HG03196 (cell line): Measurements from ENCODE around the gene ERC2.

Source experiments
- ATAC-seq: cut with Tn5 transposase; IDR thresholded peaks from one replicate; pipeline ENCODE4 v1.9.1; 2021; ENCODE audit not compliant: unreplicated experiment

Gene ERC2

GRCh38 chr3:55636300-55637195, 831.7 kb downstream of the ERC2 start:
- ATAC-seq = no peak

GRCh38 chr3:55634345-55634744, 833.9 kb downstream of the ERC2 start:
- ATAC-seq = no peak

- ATAC-seq = no peak
Observed at GRCh38 chr3:55633333-55633732, 834.9 kb downstream of the ERC2 start.

DNA sequence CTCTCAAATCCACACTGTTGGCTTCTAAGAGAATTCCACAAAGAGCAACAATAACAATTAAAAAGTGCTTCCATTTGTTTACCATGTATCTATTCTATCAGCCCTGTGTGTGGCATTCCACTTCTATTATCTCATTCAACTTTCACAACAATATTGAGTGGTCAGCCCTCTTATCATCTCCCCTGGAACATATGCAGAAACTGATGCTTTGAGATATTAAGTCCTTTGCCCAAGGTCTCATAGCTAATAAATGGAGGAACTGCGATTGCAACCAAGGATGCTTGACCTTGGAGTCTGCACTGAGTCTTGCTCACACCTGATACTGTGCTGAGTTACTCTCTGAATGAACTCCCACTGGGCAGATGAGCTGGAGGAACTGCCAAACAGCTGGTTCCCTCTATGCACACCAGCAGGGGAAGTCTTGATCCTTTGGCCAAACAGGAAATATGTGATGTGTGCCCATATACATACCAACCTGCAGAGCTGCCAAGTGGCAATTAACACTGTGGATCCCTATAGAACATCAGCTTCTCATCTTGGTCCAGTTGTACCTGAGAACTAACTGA, 836.4 kb downstream of the ERC2 start:
- ATAC-seq = no peak

DNA sequence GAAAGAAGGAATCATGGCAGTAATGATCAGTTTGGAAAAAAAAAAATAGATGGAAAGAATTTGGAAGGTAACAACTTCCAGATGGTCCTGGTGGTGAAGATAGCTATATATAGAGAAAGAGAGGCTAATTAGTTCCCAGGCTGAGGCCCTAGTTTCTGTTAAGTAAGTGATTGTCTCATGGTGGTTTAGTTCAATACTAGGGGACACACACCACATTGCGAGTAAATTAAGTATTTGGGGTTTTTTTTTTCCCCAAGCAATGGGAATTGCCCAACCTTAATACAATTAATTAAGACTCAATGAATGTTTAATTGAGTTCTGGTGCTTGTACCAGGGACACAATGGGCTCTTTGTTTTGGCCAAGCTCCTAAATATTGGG, 837.4 kb downstream of the ERC2 start:
- ATAC-seq = no peak

- ATAC-seq = no peak
Observed at GRCh38 chr3:55630280-55630920, 837.9 kb downstream of the ERC2 start.

DNA sequence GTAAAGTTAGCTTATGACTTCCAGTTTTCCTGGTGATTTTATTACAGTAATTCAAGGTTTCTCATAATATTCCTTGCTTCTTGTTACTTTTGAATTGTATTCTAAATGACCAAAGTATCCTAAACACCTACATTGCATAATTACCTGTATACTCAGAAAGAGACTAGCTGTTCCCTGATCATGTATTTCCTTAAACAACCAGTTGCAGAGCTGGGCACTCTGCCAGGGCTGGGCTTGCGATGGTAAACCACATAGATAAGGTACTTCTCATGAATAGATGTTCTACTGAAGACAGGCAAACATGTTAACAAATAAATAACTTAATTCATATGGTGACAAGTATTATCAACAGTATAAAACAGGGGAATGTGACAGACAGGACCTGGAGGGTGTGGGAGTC, 838.8 kb downstream of the ERC2 start:
- ATAC-seq = no peak

- no peak for ATAC-seq
Observed at GRCh38 chr3:55626279-55626665, 842.0 kb downstream of the ERC2 start.

DNA sequence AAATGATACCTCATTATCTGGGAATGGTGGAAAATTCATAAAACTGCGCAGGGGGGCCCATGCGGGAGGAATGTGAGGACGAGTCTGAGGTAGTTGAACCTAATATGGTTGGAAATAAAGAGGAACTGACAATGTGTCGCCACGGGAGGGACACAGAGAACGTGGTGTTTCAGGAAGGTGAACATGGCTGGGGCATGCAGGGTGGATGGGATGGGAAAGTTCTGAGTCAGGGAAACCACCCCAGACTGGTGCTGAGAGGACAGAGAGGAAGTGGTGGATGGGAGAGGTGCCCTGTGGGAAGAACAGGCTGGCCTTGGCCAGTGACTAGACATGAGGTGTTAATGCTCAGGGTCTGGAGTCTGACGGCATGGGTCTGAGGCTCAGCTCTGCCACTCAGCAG, 844.0 kb downstream of the ERC2 start:
- no peak for ATAC-seq

DNA sequence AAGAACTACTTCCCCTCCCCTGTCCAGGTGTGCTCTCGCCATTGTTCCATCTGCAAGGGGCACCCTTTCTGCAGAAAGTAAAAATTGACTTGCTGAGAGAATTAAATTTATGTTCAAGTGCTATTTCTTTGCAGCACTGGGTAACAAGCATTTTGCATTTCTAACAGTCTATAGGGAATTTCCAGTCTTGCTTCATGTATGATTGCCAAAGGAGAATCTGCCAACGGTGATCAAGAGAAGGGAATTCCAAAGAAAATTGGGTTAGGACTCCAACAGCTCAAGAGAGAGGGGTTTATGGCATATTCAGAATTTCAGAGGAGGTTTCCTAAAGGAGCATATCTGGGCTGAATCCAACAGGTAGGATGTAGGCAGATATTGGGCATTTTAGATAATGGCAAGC, 844.5 kb downstream of the ERC2 start:
- ATAC-seq = no peak

GRCh38 chr3:55622733-55623132, 845.5 kb downstream of the ERC2 start:
- no peak for ATAC-seq

DNA sequence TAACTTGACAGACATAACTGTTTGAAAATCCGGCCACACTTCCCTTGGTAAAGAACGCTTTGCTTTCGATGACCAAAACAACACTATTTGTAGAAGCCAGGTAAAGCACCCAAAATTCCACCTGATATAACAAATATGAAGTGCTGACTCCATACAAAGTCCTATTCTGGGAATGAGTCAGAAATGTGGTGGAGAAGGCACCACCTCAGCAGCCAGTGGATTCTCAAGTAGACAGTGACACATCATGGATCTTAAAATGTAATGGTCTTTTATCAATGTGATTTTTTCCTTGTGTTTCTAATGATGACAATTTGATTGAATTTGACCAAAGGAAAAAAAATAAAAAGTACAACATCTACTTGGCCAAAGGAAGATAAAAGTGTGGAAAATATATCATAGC, 846.2 kb downstream of the ERC2 start:
- no peak for ATAC-seq

DNA sequence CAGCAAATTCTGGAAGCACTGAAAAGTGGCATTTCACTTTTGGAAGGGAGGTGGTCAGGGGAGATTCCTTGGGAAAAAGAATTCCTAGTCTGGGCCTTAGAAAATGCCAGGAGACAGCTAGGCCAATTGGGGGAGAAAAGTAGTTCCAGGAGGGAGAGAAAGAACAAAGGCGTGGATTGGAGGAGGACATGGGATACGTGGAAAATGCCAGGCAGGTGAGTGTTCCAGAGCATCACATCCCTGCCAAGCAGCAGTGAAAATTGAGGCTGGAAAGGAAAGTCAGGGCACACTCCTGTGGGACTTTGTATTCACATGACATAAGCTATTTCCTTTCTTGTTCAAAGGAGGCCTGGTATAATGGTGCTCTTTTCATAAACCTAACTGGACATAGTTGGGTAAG, 846.6 kb downstream of the ERC2 start:
- no peak for ATAC-seq

DNA sequence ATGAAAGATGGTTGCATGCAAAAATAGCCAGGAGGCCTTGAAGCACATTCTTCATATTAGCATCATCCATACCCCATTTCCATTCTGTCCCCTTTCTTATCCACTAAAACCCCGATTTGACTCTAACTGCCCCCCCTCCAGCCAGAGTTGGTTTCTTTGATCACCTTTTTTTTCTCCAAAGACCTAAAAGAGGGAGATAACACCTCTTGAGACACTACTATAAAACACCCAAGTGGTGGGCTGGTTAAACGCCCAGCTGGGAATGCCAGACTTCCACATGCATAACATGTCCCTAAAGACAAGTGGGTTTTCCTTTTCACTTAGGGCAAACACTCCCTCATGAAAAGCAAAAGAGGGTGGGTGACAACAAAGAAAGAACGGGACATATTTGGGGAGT, 847.2 kb downstream of the ERC2 start:
- ATAC-seq = no peak

DNA sequence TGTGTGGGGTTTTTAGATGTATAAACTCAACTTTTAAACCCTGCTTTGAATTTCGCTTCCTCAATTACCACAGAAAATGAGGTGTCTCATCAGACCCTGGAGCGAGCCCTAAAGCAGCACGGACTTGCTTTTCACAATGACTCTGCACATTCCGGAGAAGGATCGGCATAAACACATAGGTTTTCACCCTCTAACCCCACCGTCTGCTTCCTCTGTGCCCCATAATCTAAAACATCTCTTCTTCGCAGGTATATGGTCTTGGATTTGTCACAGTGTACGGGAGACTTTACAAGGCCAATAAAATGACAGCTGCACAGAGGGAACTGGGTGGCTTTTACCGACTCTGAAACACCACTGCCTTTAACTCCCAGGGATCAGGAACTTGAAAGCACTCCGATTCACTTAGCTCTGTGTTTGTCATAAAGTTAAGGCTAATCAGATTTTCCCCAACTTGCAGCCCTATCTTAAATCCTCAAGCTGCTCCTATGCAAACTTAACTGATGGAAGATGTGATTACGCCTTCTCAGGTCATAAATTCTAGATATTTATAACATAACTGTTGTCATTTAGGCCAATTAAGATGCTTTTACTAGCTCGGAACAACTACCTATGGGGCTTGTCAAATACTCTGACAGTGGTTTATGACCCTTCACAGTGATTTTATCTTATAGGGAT, 847.8 kb downstream of the ERC2 start:
- ATAC-seq = no peak

GRCh38 chr3:55619046-55619808, 849.0 kb downstream of the ERC2 start:
- ATAC-seq = no peak

DNA sequence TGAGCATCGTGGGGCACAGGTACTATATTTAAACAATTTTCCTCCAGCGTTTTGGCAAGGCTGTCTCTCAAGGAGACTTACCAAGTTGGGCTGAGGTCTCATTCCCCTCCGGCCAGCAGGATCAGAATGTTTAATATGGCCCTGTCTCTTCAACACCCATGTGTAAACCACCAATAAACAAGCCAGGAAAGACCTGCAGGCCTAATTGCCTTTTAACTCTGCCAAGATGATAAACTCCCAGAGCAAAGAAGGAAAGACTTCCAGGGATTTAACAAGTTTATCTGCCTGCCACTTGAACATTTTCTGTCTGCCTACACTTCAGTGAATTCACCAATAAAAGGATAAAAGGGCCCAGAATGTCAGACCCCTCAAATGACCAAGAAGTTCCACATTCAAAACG, 850.9 kb downstream of the ERC2 start:
- ATAC-seq = no peak

DNA sequence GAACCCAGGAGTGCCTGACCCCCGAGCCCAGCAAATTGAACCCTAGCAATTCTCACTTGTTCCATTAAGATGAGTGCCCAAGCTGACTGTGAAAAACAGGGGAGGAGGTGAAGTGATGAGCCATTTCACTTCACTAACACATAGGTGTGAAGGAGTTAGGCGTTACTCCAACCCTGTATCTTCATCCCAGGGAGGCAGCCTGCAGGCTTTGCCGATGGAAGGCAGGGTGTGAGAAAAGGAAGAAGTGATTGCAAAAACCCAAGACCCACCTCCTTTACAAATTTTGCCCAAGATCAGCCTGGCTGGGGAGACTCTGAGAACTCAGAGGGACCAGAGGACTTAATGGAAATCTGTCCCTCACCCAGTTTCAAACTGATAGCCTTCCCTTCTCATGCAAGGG, 851.5 kb downstream of the ERC2 start:
- no peak for ATAC-seq

DNA sequence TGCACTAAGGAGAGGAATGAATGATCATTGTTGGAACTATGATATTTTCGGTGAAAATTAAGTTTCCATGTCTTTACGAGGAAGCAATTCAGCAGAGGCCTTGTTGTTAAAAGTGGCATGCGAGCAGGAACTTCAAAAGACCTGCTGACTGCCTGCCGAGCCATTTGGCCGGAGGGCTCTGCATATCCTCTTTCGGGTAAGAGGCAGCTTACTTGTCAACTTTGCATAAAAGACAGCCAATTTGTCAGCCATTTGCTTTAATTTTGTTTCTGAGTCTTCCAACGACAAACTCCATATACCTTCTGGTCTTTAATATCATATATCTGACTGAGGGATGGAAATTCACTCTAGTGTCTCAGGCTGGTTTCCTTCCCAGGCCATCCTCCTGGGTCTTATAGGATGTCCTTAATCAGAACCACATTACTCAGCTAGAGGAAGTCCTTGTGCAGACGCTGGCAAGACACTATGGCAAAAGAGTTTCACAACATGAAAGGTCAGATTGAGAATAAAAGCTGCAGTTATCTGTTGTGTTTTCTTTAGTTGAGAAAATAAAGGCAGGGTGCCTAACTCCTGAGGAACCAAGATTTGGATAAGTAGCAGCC, 852.5 kb downstream of the ERC2 start:
- no peak for ATAC-seq

DNA sequence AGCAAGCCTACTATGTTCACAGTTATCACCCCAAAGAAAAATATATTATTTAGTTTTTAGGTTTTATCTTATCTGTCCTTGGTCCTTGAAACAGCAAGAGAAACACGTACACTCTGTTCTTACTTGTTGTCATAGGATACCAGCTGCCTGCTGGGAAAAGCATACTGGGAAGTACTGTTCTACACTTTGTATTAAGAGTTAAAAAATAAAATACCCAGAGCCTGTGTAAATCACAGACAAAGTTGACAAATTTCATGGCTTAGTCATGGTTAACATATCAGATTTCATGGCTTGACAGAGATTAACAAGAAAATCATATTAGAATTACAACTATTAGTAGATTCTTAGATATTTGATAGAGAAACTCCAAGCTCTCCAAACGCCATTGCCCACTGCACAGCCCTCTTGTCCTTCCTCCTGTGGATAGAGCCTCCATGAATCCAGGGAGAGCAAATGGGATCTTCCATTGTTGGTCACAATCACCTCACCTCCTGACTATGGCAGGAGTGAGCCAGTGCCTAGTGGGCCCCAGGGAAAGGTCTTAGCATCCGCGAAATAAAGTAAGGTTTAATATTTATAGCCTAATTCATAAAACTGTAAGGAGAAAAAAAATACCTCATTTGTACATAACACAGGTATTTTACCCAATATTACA, 853.1 kb downstream of the ERC2 start:
- no peak for ATAC-seq
